Measurements from ENCODE around the gene CDKAL1.

GRCh38 chr6:20846602-20847028, 312.4 kb downstream of the CDKAL1 start:
- TF ChIP-seq CTCF (conservative IDR thresholded peaks at IDR 0.05; ENCODE audit: low read depth, low read length) (no peak), EZH2phosphoT487 (IDR thresholded peaks at IDR 0.05; ENCODE audit: borderline replicate concordance, low read length) (no peak), EZH2 (IDR thresholded peaks at IDR 0.05; ENCODE audit: low read length, unreplicated experiment) (no peak)
